MM.1S (cell line): ENCODE results near the gene PRKCA.

ENCODE experiments used
- CTCF ChIP-seq: fragments of 300-600 bp; sonication (generic); IDR thresholded peaks from 2 replicates; pipeline ENCODE4 v1.5.1; 2016; ENCODE audit warnings: antibody characterized with exemption, low read length, mixed read lengths
- EZH2 ChIP-seq: fragments of 300-600 bp; sonication (generic); optimal IDR thresholded peaks from 2 replicates; pipeline ENCODE3; 2017; ENCODE audit warnings: low read depth, mild to moderate bottlenecking, antibody characterized with exemption, low read length, mixed read lengths

GRCh38 chr17:66604376-66604775 lies 302.0 kb downstream of the PRKCA start:
- no peak for TF ChIP-seq EZH2
- no peak for TF ChIP-seq CTCF
